Progenitor cell of endocrine pancreas (in vitro differentiated cells): Measurements from ENCODE around the gene MERTK. TPM values are rescaled to one million over a fixed set of nuclear protein-coding genes. Genes with fewer than 3 reads are reported as not detected.

Experiments
- DNase-seq: peaks from one replicate; pipeline ENCODE4 v3.0.0; 2021; ENCODE audit warnings: low spot score; ENCODE audit not compliant: unreplicated experiment
- H3K27ac Mint-ChIP-seq: 2 replicates; pipeline ENCODE4 v1.8.0; 2021; ENCODE audit warnings: mild to moderate bottlenecking, moderate library complexity, mixed read lengths
- H3K27me3 Mint-ChIP-seq: 2 replicates; pipeline ENCODE4 v1.8.0; 2021; ENCODE audit warnings: mixed read lengths
- H3K36me3 Mint-ChIP-seq: 2 replicates; pipeline ENCODE4 v1.8.0; 2022; ENCODE audit warnings: mixed read lengths; ENCODE audit not compliant: insufficient read depth
- H3K4me1 Mint-ChIP-seq: 2 replicates; pipeline ENCODE4 v1.8.0; 2021; ENCODE audit warnings: low read depth, mixed read lengths
- H3K4me3 Mint-ChIP-seq: 2 replicates; pipeline ENCODE4 v1.8.0; 2021; ENCODE audit warnings: low read depth, mild to moderate bottlenecking, moderate library complexity, mixed read lengths
- H3K9me3 Mint-ChIP-seq: 2 replicates; pipeline ENCODE4 v1.8.0; 2021; ENCODE audit warnings: low read depth, mixed read lengths
- CTCF ChIP-seq: fragments of 200-600 bp; sonication (generic); IDR thresholded peaks from one replicate; pipeline ENCODE4 v1.5.0; 2021; ENCODE audit warnings: antibody characterized with exemption, mild to moderate bottlenecking; ENCODE audit not compliant: unreplicated experiment
- total RNA-seq: library from RNA; stranded (reverse); gene quantifications from 2 replicates; pipeline ENCODE4 v1.2.1, GENCODE V29; 2021

Gene MERTK
- total RNA-seq, 1 donor from 2014 or later, result 20.1 TPM

- TF ChIP-seq CTCF, result no peak
- peaks cover 30% of the 10 kb centered on the region for H3K36me3 Mint-ChIP-seq
- H3K27ac Mint-ChIP-seq, result no peak overlapping the region
Observed at GRCh38 chr2:111950236-111950635, 51.8 kb downstream of the MERTK start.

GRCh38 chr2:111951486-111951885 is 53.1 kb downstream of the MERTK start:
- TF ChIP-seq CTCF, result no peak
- H3K27ac Mint-ChIP-seq, result no peak overlapping the region
- H3K4me1 Mint-ChIP-seq, result peaks cover 35% of the 10 kb centered on the region
- no peak overlapping the region for H3K4me3 Mint-ChIP-seq
- H3K36me3 Mint-ChIP-seq, result peaks cover 30% of the 10 kb centered on the region
- H3K9me3 Mint-ChIP-seq, result no peaks in the 10 kb centered on the region
- H3K27me3 Mint-ChIP-seq, result no peaks in the 10 kb centered on the region
- no peak for DNase-seq

More at GRCh38 chr2:111950236-111950635, 51.8 kb downstream of the MERTK start:
- Mint-ChIP-seq H3K4me3 (no peak overlapping the region), H3K27me3 (no peaks in the 10 kb centered on the region), H3K9me3 (no peaks in the 10 kb centered on the region), H3K4me1 (peaks cover 39% of the 10 kb centered on the region)
- DNase-seq, result no peak

- TF ChIP-seq CTCF, result no peak
- H3K9me3 Mint-ChIP-seq, result no peaks in the 10 kb centered on the region
- H3K27ac Mint-ChIP-seq, result peak overlapping the region; percentile 81
- H3K36me3 Mint-ChIP-seq, result peaks cover 26% of the 10 kb centered on the region
- no peaks in the 10 kb centered on the region for H3K27me3 Mint-ChIP-seq
- peaks cover 27% of the 10 kb centered on the region for H3K4me1 Mint-ChIP-seq
- DNase-seq, result no peak
- H3K4me3 Mint-ChIP-seq, result no peak overlapping the region
Observed at GRCh38 chr2:111952871-111953452, 54.6 kb downstream of the MERTK start.

- Mint-ChIP-seq H3K9me3 (no peaks in the 10 kb centered on the region), H3K4me1 (peaks cover 29% of the 10 kb centered on the region), H3K36me3 (peaks cover 17% of the 10 kb centered on the region), H3K27me3 (no peaks in the 10 kb centered on the region), H3K4me3 (peak overlapping the region; percentile 27), H3K27ac (peak overlapping the region; percentile 95)
- no peak for DNase-seq
- no peak for TF ChIP-seq CTCF
Observed at GRCh38 chr2:111954602-111955332, 56.4 kb downstream of the MERTK start.

- DNase-seq, result no peak
- no peak overlapping the region for H3K27ac Mint-ChIP-seq
- H3K27me3 Mint-ChIP-seq, result no peaks in the 10 kb centered on the region
- no peak for TF ChIP-seq CTCF
- H3K4me3 Mint-ChIP-seq, result no peak overlapping the region
- H3K4me1 Mint-ChIP-seq, result peaks cover 32% of the 10 kb centered on the region
- no peaks in the 10 kb centered on the region for H3K9me3 Mint-ChIP-seq
- peaks cover 13% of the 10 kb centered on the region for H3K36me3 Mint-ChIP-seq
Observed at GRCh38 chr2:111957872-111958354, 59.5 kb downstream of the MERTK start.
